OCI-LY7 (cell line): ENCODE measurements around the gene SNX7. TPM values are rescaled to one million over a fixed set of nuclear protein-coding genes. Genes with fewer than 3 reads are reported as not detected.

Source experiments
- BruUV-seq: library from RNA; stranded (reverse); fragments of 400-500 nt; replicated peaks from 2 replicates; lab custom pipeline; 2021; lab: Mats Ljungman, UMichigan
- CTCF ChIA-PET: fragments of 300-600 bp; sonication (Branson Sonifier 250); formaldehyde crosslinking; loops from one replicate; lab custom pipeline; 2022; ENCODE audit warnings: antibody characterized with exemption; ENCODE audit not compliant: unreplicated experiment; lab: Charles Lee
- POLR2A ChIA-PET: fragments of 300-600 bp; sonication (Branson Sonifier 250); formaldehyde crosslinking; loops from one replicate; lab custom pipeline; 2022; ENCODE audit warnings: antibody characterized with exemption; lab: Charles Lee
- DNase-seq: peaks from one replicate; pipeline ENCODE4 v3.0.0-alpha.2; 2015; ENCODE audit warnings: low spot score
- H2AFZ ChIP-seq: fragments of 200-600 bp; sonication (generic), shearing (Covaris generic); 2 replicates; pipeline ENCODE4 v1.6.1; 2014; ENCODE audit warnings: mild to moderate bottlenecking, antibody characterized with exemption, low read length, moderate library complexity
- H3K27ac ChIP-seq: fragments of 200-600 bp; sonication (generic); 2 replicates; pipeline ENCODE4 v1.5.1; 2014; ENCODE audit warnings: mixed run types, low read depth, mild to moderate bottlenecking, moderate library complexity, low read length, inconsistent platforms; ENCODE audit not compliant: poor library complexity, severe bottlenecking
- H3K36me3 ChIP-seq: fragments of 200-600 bp; sonication (generic); 2 replicates; pipeline ENCODE4 v1.6.1; 2014; ENCODE audit warnings: mild to moderate bottlenecking, antibody characterized with exemption, low read length, moderate library complexity, mixed read lengths; ENCODE audit not compliant: insufficient read depth
- H3K4me1 ChIP-seq: fragments of 200-600 bp; sonication (generic); 2 replicates; pipeline ENCODE4 v1.5.1; 2014; ENCODE audit warnings: mild to moderate bottlenecking, low read length; ENCODE audit not compliant: insufficient read depth, poor library complexity, severe bottlenecking
- H3K4me2 ChIP-seq: fragments of 200-600 bp; sonication (generic); 2 replicates; pipeline ENCODE4 v1.6.1; 2014; ENCODE audit warnings: mild to moderate bottlenecking, low read length
- H3K4me3 ChIP-seq: fragments of 200-600 bp; sonication (generic); 2 replicates; pipeline ENCODE4 v1.5.1; 2014; ENCODE audit warnings: mild to moderate bottlenecking, low read depth, low read length; ENCODE audit not compliant: poor library complexity, severe bottlenecking
- H3K79me2 ChIP-seq: fragments of 200-600 bp; sonication (generic); 2 replicates; pipeline ENCODE4 v1.6.1; 2016; ENCODE audit warnings: low read depth, mild to moderate bottlenecking, low read length, moderate library complexity, mixed read lengths; ENCODE audit not compliant: insufficient read depth
- H3K9me2 ChIP-seq: fragments of 200-600 bp; sonication (generic); 2 replicates; pipeline ENCODE4 v1.6.1; 2016; ENCODE audit warnings: mild to moderate bottlenecking, low read length, mixed read lengths; ENCODE audit not compliant: insufficient read depth
- H3K9me3 ChIP-seq: fragments of 200-600 bp; sonication (generic); 2 replicates; pipeline ENCODE4 v1.6.1; 2014; ENCODE audit warnings: mild to moderate bottlenecking, mixed run types, low read length, mixed read lengths
- H4K20me1 ChIP-seq: fragments of 200-600 bp; sonication (generic); 2 replicates; pipeline ENCODE4 v1.6.1; 2014; ENCODE audit warnings: mild to moderate bottlenecking, antibody characterized with exemption, low read length, moderate library complexity, mixed read lengths; ENCODE audit not compliant: insufficient read depth
- CTCF ChIP-seq: fragments of 200-600 bp; sonication (generic); conservative IDR thresholded peaks from 2 replicates; pipeline ENCODE4 v1.5.1; 2014; ENCODE audit warnings: mild to moderate bottlenecking, antibody characterized with exemption, low read length, moderate library complexity, mixed read lengths
- EZH2phosphoT487 ChIP-seq: fragments of 200-600 bp; sonication (generic); IDR thresholded peaks from 2 replicates; pipeline ENCODE4 v1.6.1; 2018; ENCODE audit warnings: low read depth, borderline replicate concordance, mild to moderate bottlenecking, mixed run types, antibody characterized with exemption, low read length, moderate library complexity, mixed read lengths
- intact Hi-C: fragments of 100-400 bp; cut with micrococcal nuclease; formaldehyde crosslinking; loops from one replicate; pipeline ENCODE4 v1.10.0; 2022; ENCODE audit not compliant: unreplicated experiment
- total RNA-seq, 2 experiments: library from RNA; depleted of rRNA in 1 of 2; stranded (reverse); fragments of >200 nt in 1 of 2; shearing (Covaris generic) in 1 of 2; gene quantifications; 2 replicates each; pipeline ENCODE4 v1.2.3, GENCODE V29; 2014 to 2022

The SNX7 gene
- total RNA-seq, 2 experiments from 2014 or later, result not detected

DNA sequence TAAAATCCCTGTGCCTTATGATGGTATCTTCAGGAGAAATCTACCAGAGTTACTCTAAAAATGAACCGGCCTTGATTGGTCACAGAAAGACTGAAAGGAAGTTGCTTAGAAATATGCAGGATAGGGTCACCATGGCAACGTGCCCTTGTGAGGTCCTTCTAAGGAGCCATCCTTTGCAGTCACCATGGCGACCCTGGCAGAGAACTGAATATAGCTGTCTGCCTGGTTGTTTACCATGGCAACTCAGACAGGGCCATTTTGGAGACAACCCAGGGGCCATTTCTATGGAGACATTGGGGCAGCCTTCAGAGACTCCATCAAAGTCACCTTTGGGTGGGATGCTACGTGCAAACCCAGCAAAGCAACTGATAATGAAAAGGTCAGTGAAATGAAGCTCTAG lies 43.0 kb downstream of the SNX7 start:
- POLR2A ChIA-PET, result no interaction called here
- no peak for TF ChIP-seq CTCF
- no peak for TF ChIP-seq EZH2phosphoT487

GRCh38 chr1:98704971-98705370 lies 43.5 kb downstream of the SNX7 start:
- no peak overlapping the region for H3K4me3 ChIP-seq
- H4K20me1 ChIP-seq, result no peaks in the 10 kb centered on the region
- no peaks in the 10 kb centered on the region for H3K79me2 ChIP-seq
- BruUV-seq, result no TSS peak
- CTCF ChIA-PET, result no interaction called here
- intact Hi-C loops, result no loop called here
- no peaks in the 10 kb centered on the region for H3K9me3 ChIP-seq
- H2AFZ ChIP-seq, result no peak overlapping the region
- H3K9me2 ChIP-seq, result no peaks in the 10 kb centered on the region
- H3K36me3 ChIP-seq, result no peaks in the 10 kb centered on the region
- no peaks in the 10 kb centered on the region for H3K4me1 ChIP-seq
- POLR2A ChIA-PET, result no interaction called here
- DNase-seq, result no peak
- no peak overlapping the region for H3K4me2 ChIP-seq
- H3K27ac ChIP-seq, result no peak overlapping the region
- no peak for TF ChIP-seq EZH2phosphoT487
- TF ChIP-seq CTCF, result no peak

More for the DNA sequence above, 43.0 kb downstream of the SNX7 start:
- Histone ChIP-seq H3K4me1 (no peaks in the 10 kb centered on the region), H3K4me2 (no peak overlapping the region), H4K20me1 (no peaks in the 10 kb centered on the region), H3K79me2 (no peaks in the 10 kb centered on the region), H3K9me2 (no peaks in the 10 kb centered on the region), H3K4me3 (no peak overlapping the region), H3K27ac (no peak overlapping the region), H2AFZ (no peak overlapping the region), H3K9me3 (no peaks in the 10 kb centered on the region), H3K36me3 (no peaks in the 10 kb centered on the region)
- BruUV-seq, result no TSS peak
- DNase-seq, result no peak
- intact Hi-C loops, result no loop called here
- CTCF ChIA-PET, result no interaction called here

- no peaks in the 10 kb centered on the region for H3K9me2 ChIP-seq
- CTCF ChIA-PET, result no interaction called here
- H3K36me3 ChIP-seq, result no peaks in the 10 kb centered on the region
- H3K79me2 ChIP-seq, result no peaks in the 10 kb centered on the region
- no peak overlapping the region for H3K4me3 ChIP-seq
- POLR2A ChIA-PET, result no interaction called here
- H3K9me3 ChIP-seq, result no peaks in the 10 kb centered on the region
- no peak for TF ChIP-seq EZH2phosphoT487
- no peak for TF ChIP-seq CTCF
- no peak for DNase-seq
- intact Hi-C loops, result no loop called here
- H3K27ac ChIP-seq, result no peak overlapping the region
- no peak overlapping the region for H2AFZ ChIP-seq
- BruUV-seq, result no TSS peak
- no peaks in the 10 kb centered on the region for H3K4me1 ChIP-seq
- no peaks in the 10 kb centered on the region for H4K20me1 ChIP-seq
- no peak overlapping the region for H3K4me2 ChIP-seq
Measured at GRCh38 chr1:98705591-98705990, 44.1 kb downstream of the SNX7 start.
